Hepatocyte (in vitro differentiated cells): ENCODE measurements around the gene PDE4D. TPM values are rescaled to one million over a fixed set of nuclear protein-coding genes. Genes with fewer than 3 reads are reported as not detected.
"Not testable (repeated sequence)": the region's sequence is repeated elsewhere in the genome, so short reads cannot be mapped to it uniquely, and the experiment has no call there.

Experiments
- DNase-seq: peaks from one replicate; pipeline ENCODE4 v3.0.0-alpha.2; 2016; ENCODE audit warnings: low spot score
- H2AFZ ChIP-seq: fragments of 200-600 bp; sonication (generic); 2 replicates; pipeline ENCODE4 v1.6.0; 2016; ENCODE audit warnings: antibody characterized with exemption, mild to moderate bottlenecking
- H3K27ac ChIP-seq: fragments of 200-600 bp; sonication (generic); 2 replicates; pipeline ENCODE4 v1.5.1; 2016; ENCODE audit warnings: mild to moderate bottlenecking
- H3K27me3 ChIP-seq: fragments of 200-600 bp; sonication (generic); 2 replicates; pipeline ENCODE4 v1.6.1; 2016
- H3K36me3 ChIP-seq: fragments of 200-600 bp; sonication (generic); replicated peaks from 2 replicates; pipeline ENCODE4 v1.5.1; 2016; ENCODE audit warnings: low read depth; ENCODE audit not compliant: insufficient read depth
- H3K4me1 ChIP-seq: fragments of 200-600 bp; sonication (generic); 2 replicates; pipeline ENCODE4 v1.5.1; 2016; ENCODE audit warnings: mild to moderate bottlenecking, moderate library complexity; ENCODE audit not compliant: insufficient read depth
- H3K4me2 ChIP-seq: fragments of 200-600 bp; sonication (generic); 2 replicates; pipeline ENCODE4 v1.6.0; 2016
- H3K4me3 ChIP-seq: fragments of 200-600 bp; sonication (generic); 2 replicates; pipeline ENCODE4 v1.5.1; 2016; ENCODE audit warnings: mild to moderate bottlenecking
- H3K79me2 ChIP-seq: fragments of 200-600 bp; sonication (generic); 2 replicates; pipeline ENCODE4 v1.6.0; 2017; ENCODE audit warnings: mild to moderate bottlenecking
- H3K9me2 ChIP-seq: fragments of 200-600 bp; sonication (generic); replicated peaks from 2 replicates; pipeline ENCODE4 v1.6.0; 2017; ENCODE audit warnings: mild to moderate bottlenecking; ENCODE audit not compliant: insufficient read depth
- H3K9me3 ChIP-seq: fragments of 200-600 bp; sonication (generic); 2 replicates; pipeline ENCODE4 v1.5.1; 2016; ENCODE audit warnings: low read depth, mild to moderate bottlenecking
- H4K20me1 ChIP-seq: fragments of 200-600 bp; sonication (generic); 2 replicates; pipeline ENCODE4 v1.6.0; 2016; ENCODE audit warnings: mild to moderate bottlenecking; ENCODE audit not compliant: insufficient read depth, poor library complexity, severe bottlenecking
- EZH2 ChIP-seq: fragments of 200-600 bp; sonication (generic); IDR thresholded peaks from 2 replicates; pipeline ENCODE4 v1.6.1; 2016; ENCODE audit warnings: antibody characterized with exemption, mild to moderate bottlenecking, borderline replicate concordance
- EZH2phosphoT487 ChIP-seq: fragments of 200-600 bp; sonication (generic); IDR thresholded peaks from one replicate; pipeline ENCODE4 v1.6.1; 2018; ENCODE audit warnings: antibody characterized with exemption, mild to moderate bottlenecking, low read depth, moderate library complexity; ENCODE audit not compliant: unreplicated experiment, severe bottlenecking
- WGBS: methylation state at CpG from one replicate; pipeline ENCODE4 v1.1.6; 2016; ENCODE audit warnings: low lambda C conversion rate; ENCODE audit errors: missing lambda C conversion rate; 5-methylcytosine and 5-hydroxymethylcytosine counted together
- polyA plus RNA-seq: library from polyadenylated mRNA; unstranded; fragments of >200 nt; fragmentation: Nextera tagmentation; extraction: Ambion mirVana; gene quantifications from 2 replicates; pipeline ENCODE4 v1.2.1, GENCODE V29; 2016
- total RNA-seq: library from RNA; depleted of rRNA; stranded (reverse); fragments of >200 nt; gene quantifications from 2 replicates; pipeline ENCODE4 v1.2.3, GENCODE V29; 2014
- TF ChIP-seq, protein P1 (sequence below): fragments of 200-600 bp; sonication (generic); IDR thresholded peaks from 2 replicates; pipeline ENCODE4 v1.5.1; 2016; ENCODE audit warnings: antibody characterized with exemption, mild to moderate bottlenecking; ENCODE audit not compliant: poor library complexity

PDE4D gene
- total and polyA plus RNA-seq, 2 experiments from 2014 or later, result 14.5 to 45.2 TPM

DNA sequence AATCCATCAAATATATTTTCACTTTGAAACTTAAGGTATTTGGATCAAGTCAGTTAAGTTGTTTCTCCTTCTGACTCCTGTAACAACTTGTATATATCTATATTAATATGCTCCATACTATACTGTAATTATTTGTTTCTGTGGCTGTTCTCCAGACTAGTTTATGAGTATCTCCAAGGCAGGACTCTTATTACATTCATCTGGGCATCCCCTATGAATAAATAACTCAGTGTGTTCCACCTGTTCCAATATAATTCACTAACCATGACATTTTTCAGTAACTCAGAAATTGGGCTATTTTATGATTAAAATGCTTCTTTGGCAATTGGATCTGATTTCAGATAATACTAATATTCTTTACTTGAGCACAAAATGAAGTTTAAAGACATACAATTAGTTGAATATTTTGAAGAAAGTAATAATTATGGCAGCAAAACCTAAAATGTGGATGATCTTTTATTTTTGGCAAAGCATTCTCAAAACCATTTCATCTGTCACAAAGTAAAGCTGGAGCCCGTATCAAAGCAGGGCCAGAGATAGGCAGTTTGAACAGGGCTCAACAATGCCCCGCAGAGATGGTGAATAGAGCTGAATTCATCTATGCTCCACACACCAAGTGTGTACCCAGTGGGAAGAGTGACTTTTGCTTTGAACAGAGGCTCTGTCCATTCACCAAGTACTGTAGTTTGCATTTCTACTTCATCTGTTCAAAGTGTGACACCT is 314.3 kb downstream of the PDE4D start:
- WGBS, result 91% methylated on average over 2 of the region's 2 CpGs
- Histone ChIP-seq H3K4me3 (no peak overlapping the region), H3K9me3 (no peaks in the 10 kb centered on the region), H3K79me2 (peaks cover 8% of the 10 kb centered on the region), H3K36me3 (no peaks in the 10 kb centered on the region), H2AFZ (no peak overlapping the region), H3K27ac (no peak overlapping the region), H3K4me1 (peaks cover 15% of the 10 kb centered on the region), H4K20me1 (no peaks in the 10 kb centered on the region), H3K4me2 (no peak overlapping the region), H3K9me2 (no peaks in the 10 kb centered on the region), H3K27me3 (no peaks in the 10 kb centered on the region)
- DNase-seq, result no peak
- TF ChIP-seq, protein P1, sequence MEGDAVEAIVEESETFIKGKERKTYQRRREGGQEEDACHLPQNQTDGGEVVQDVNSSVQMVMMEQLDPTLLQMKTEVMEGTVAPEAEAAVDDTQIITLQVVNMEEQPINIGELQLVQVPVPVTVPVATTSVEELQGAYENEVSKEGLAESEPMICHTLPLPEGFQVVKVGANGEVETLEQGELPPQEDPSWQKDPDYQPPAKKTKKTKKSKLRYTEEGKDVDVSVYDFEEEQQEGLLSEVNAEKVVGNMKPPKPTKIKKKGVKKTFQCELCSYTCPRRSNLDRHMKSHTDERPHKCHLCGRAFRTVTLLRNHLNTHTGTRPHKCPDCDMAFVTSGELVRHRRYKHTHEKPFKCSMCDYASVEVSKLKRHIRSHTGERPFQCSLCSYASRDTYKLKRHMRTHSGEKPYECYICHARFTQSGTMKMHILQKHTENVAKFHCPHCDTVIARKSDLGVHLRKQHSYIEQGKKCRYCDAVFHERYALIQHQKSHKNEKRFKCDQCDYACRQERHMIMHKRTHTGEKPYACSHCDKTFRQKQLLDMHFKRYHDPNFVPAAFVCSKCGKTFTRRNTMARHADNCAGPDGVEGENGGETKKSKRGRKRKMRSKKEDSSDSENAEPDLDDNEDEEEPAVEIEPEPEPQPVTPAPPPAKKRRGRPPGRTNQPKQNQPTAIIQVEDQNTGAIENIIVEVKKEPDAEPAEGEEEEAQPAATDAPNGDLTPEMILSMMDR, result no peak
- TF ChIP-seq EZH2phosphoT487, result no peak
- no peak for TF ChIP-seq EZH2

DNA sequence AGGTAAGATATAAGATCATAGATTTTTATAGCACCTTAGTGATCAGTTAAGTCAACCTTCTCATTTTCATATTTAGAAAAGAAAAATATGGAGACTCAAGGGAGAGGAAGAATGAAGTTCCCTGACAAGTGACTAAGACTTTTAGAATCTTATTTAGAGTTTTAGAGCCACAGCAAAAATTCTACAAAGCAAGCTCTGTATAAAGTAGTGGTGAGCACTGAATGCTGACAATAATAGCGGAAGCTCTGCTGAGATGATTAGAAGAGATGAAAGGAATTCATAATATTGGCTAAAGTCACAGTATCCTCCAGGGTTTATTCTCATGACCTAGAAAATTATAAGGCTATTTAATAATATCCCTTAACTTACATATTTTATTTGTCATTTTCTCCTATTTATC is 316.0 kb downstream of the PDE4D start:
- no peak overlapping the region for H3K4me3 ChIP-seq
- no peaks in the 10 kb centered on the region for H3K9me2 ChIP-seq
- WGBS, result 100% methylated on average over 1 of the region's 1 CpG
- DNase-seq, result no peak
- H3K27ac ChIP-seq, result no peak overlapping the region
- no peak overlapping the region for H2AFZ ChIP-seq
- peaks cover 8% of the 10 kb centered on the region for H3K79me2 ChIP-seq
- no peak overlapping the region for H3K4me2 ChIP-seq
- TF ChIP-seq, protein P1, result no peak
- TF ChIP-seq EZH2 (no peak), EZH2phosphoT487 (no peak)
- H4K20me1 ChIP-seq, result no peaks in the 10 kb centered on the region
- peaks cover 2% of the 10 kb centered on the region for H3K4me1 ChIP-seq
- no peaks in the 10 kb centered on the region for H3K36me3 ChIP-seq
- H3K9me3 ChIP-seq, result no peaks in the 10 kb centered on the region
- H3K27me3 ChIP-seq, result no peaks in the 10 kb centered on the region

DNA sequence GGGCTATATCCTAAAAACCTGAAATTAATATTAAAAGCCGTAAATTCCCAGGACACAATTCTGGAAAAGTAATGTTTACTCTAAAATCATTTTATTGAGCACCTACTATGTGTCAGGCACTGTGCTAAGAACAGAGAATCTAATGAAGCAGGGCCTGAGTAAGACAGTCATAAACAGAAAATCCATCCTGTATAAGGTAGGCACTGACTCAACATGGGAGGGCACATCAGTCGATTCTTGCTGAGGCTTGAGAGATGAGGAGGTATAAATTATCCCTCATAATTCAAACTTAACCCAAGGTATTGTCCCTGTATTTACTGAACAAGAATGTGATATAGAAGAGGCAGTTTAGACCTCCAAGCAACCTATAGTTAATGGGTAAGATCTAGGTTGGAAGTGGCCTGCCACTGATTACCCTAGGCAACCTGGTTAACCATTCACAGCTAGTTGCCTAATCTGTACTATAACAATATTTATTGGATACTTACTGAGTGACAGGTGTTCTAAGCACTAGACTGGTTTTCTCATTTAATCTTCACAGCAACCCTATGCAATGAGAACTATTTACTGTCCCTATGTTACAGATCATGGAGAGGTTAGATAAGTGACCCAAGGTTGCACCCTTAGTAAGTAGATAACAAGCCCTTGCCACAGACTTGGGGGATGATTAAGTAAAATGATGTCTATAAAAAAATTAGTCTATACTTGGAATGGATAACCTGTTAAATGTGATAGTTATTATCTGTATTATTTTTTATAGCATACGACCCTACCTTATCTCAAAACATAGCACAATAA is 317.7 kb downstream of the PDE4D start:
- H3K27me3 ChIP-seq, result no peaks in the 10 kb centered on the region
- H3K9me3 ChIP-seq, result no peaks in the 10 kb centered on the region
- H3K27ac ChIP-seq, result no peak overlapping the region
- H2AFZ ChIP-seq, result no peak overlapping the region
- TF ChIP-seq, protein P1, result no peak
- TF ChIP-seq EZH2, result no peak
- no peak for TF ChIP-seq EZH2phosphoT487
- DNase-seq, result peak; percentile 9
- no peak overlapping the region for H3K4me3 ChIP-seq
- no peaks in the 10 kb centered on the region for H3K36me3 ChIP-seq
- peaks cover 7% of the 10 kb centered on the region for H3K79me2 ChIP-seq
- WGBS, result 86% methylated on average over 3 of the region's 3 CpGs
- H3K4me2 ChIP-seq, result no peak overlapping the region
- H4K20me1 ChIP-seq, result no peaks in the 10 kb centered on the region
- H3K9me2 ChIP-seq, result no peaks in the 10 kb centered on the region
- H3K4me1 ChIP-seq, result no peaks in the 10 kb centered on the region

DNA sequence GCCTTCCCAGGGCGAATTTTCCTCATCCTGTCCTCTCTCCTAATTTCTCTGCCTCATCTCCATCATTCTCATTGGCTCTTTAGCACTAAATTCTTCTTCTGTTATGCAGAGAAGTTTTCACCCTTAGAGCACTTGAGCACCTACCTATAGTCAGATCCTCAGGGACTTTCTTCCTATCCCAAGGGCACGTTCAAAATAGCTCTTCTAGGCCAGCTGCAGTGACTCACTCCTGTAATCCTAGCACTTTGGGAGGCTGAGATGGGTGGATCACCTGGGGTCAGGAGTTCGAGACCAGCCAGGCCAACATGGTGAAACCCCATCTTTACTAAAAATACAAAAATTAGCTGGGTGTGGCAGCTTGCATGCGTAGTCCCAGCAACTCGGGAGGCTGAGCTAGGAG is 320.0 kb downstream of the PDE4D start:
- H4K20me1 ChIP-seq, DNase-seq, H3K9me2 ChIP-seq, H3K4me3 ChIP-seq, H3K27ac ChIP-seq, H3K36me3 ChIP-seq, H3K4me1 ChIP-seq, H3K4me2 ChIP-seq, H3K79me2 ChIP-seq, H3K9me3 ChIP-seq, H2AFZ ChIP-seq, H3K27me3 ChIP-seq: not testable (repeated sequence)
- WGBS, result 95% methylated on average over 5 of the region's 5 CpGs
